ENCODE results near the gene MEIG1.
"Not testable (repeated sequence)": the region's sequence is repeated elsewhere in the genome, so short reads cannot be mapped to it uniquely, and the experiment has no call there.

The MEIG1 gene

GRCh38 chr10:14958872-14959220 is 342 bp upstream of the MEIG1 start:
- no peak for DNase-seq

- no peak for DNase-seq
Observed at GRCh38 chr10:14967897-14968296, 8.7 kb downstream of the MEIG1 start.

GRCh38 chr10:14971867-14972448 is 12.8 kb downstream of the MEIG1 start:
- DNase-seq = peak; percentile 49

- not testable (repeated sequence) for DNase-seq
Observed at GRCh38 chr10:14974153-14974998, 15.2 kb downstream of the MEIG1 start.

- no peak for DNase-seq
Observed at GRCh38 chr10:14975672-14976273, 16.6 kb downstream of the MEIG1 start.

- no peak for DNase-seq
Observed at GRCh38 chr10:14982744-14983143, 23.6 kb downstream of the MEIG1 start.

- not testable (repeated sequence) for DNase-seq
Observed at GRCh38 chr10:14989552-14989951, 30.4 kb downstream of the MEIG1 start.

GRCh38 chr10:14991035-14991749 is 32.0 kb downstream of the MEIG1 start:
- DNase-seq = peak; percentile 70

GRCh38 chr10:14992336-14992735 is 33.1 kb downstream of the MEIG1 start:
- DNase-seq = not testable (repeated sequence)

GRCh38 chr10:14993500-14994455 is 34.6 kb downstream of the MEIG1 start:
- DNase-seq = not testable (repeated sequence)

- DNase-seq = no peak
Observed at GRCh38 chr10:14995964-14996565, 36.9 kb downstream of the MEIG1 start.

- not testable (repeated sequence) for DNase-seq
Observed at GRCh38 chr10:15013530-15013929, 54.3 kb downstream of the MEIG1 start.

GRCh38 chr10:15015451-15015850 is 56.3 kb downstream of the MEIG1 start:
- DNase-seq = no peak

- not testable (repeated sequence) for DNase-seq
Observed at GRCh38 chr10:15020966-15021365, 61.8 kb downstream of the MEIG1 start.
